IMR-90 (cell line): ENCODE data around the gene FALEC. TPM values are rescaled to one million over a fixed set of nuclear protein-coding genes. Genes with fewer than 3 reads are reported as not detected.
A peak's percentile ranks its signal among the peaks of the same experiment; 100 is the strongest.

ENCODE experiments used
- ATAC-seq: fragments of 200-7000 bp; cut with Tn5 transposase; 2 replicates; pipeline ENCODE4 v1.9.1; 2020; ENCODE audit warnings: low read depth, mild to moderate bottlenecking, moderate library complexity
- BruUV-seq: library from RNA; stranded (reverse); fragments of 400-500 nt; replicated peaks from 2 replicates; lab custom pipeline; 2021; lab: Mats Ljungman, UMichigan
- CTCF ChIA-PET: fragments of 300-600 bp; formaldehyde crosslinking; extraction: SDS; loops from one replicate; lab custom pipeline; 2021; ENCODE audit warnings: antibody characterized with exemption; lab: Yijun Ruan, JAX
- POLR2A ChIA-PET: fragments of 300-600 bp; sonication (Branson Sonifier 250); formaldehyde crosslinking; loops from one replicate; lab custom pipeline; 2022; ENCODE audit warnings: antibody characterized with exemption; ENCODE audit not compliant: unreplicated experiment; lab: Charles Lee
- DNase-seq: peaks from one replicate; pipeline ENCODE4 v3.0.0; 2013
- H2AFZ ChIP-seq: replicated peaks from 2 replicates; pipeline ENCODE3; 2013; ENCODE audit warnings: low read length, mild to moderate bottlenecking; ENCODE audit not compliant: poor library complexity
- H2AK5ac ChIP-seq: 2 replicates; pipeline ENCODE4 v1.6.1; 2013; ENCODE audit warnings: low read depth, low read length, inconsistent platforms
- H2AK9ac ChIP-seq: replicated peaks from 2 replicates; pipeline ENCODE3; 2013; ENCODE audit warnings: mild to moderate bottlenecking, low read depth, low read length, moderate library complexity; ENCODE audit not compliant: poor library complexity
- H2BK120ac ChIP-seq: 2 replicates; pipeline ENCODE4 v1.6.1; 2013; ENCODE audit warnings: low read depth, low read length, inconsistent platforms
- H2BK15ac ChIP-seq: 3 replicates; pipeline ENCODE4 v1.6.1; 2013; ENCODE audit warnings: low read depth, low read length, inconsistent platforms
- H2BK20ac ChIP-seq: 2 replicates; pipeline ENCODE4 v1.6.1; 2013; ENCODE audit warnings: low read depth, mild to moderate bottlenecking, inconsistent platforms, low read length, moderate library complexity
- H2BK5ac ChIP-seq: 2 replicates; pipeline ENCODE4 v1.6.1; 2013; ENCODE audit warnings: mild to moderate bottlenecking, low read depth, low read length, inconsistent platforms; ENCODE audit not compliant: poor library complexity, severe bottlenecking
- H3K14ac ChIP-seq: replicated peaks from 2 replicates; pipeline ENCODE4 v1.6.1; 2013; ENCODE audit warnings: low read depth, low read length, inconsistent platforms
- H3K18ac ChIP-seq: 2 replicates; pipeline ENCODE4 v1.6.1; 2013; ENCODE audit warnings: low read depth, low read length, control low read depth
- H3K23ac ChIP-seq: 2 replicates; pipeline ENCODE4 v1.6.1; 2013; ENCODE audit warnings: low read depth, low read length, inconsistent platforms
- H3K27ac ChIP-seq: 2 replicates; pipeline ENCODE4 v1.5.1; 2013; ENCODE audit warnings: mild to moderate bottlenecking, control low read depth, low read length; ENCODE audit not compliant: insufficient read depth
- H3K27me3 ChIP-seq: 2 replicates; pipeline ENCODE4 v1.6.1; 2013; ENCODE audit warnings: low read length; ENCODE audit not compliant: control insufficient read depth, insufficient read depth
- H3K36me3 ChIP-seq: 2 replicates; pipeline ENCODE4 v1.6.1; 2013; ENCODE audit warnings: low read length, mixed read lengths; ENCODE audit not compliant: control insufficient read depth, insufficient read depth
- H3K4ac ChIP-seq: 2 replicates; pipeline ENCODE4 v1.6.1; 2013; ENCODE audit warnings: low read depth, low read length, inconsistent platforms
- H3K4me1 ChIP-seq: 2 replicates; pipeline ENCODE4 v1.6.1; 2013; ENCODE audit warnings: low read length, mixed read lengths; ENCODE audit not compliant: control insufficient read depth, insufficient read depth
- H3K4me2 ChIP-seq: 2 replicates; pipeline ENCODE4 v1.6.1; 2013; ENCODE audit warnings: low read depth, mild to moderate bottlenecking, control low read depth, low read length, moderate library complexity
- H3K4me3 ChIP-seq: 2 replicates; pipeline ENCODE4 v1.5.1; 2013; ENCODE audit warnings: low read depth, mild to moderate bottlenecking, control low read depth, low read length, moderate library complexity; ENCODE audit not compliant: insufficient read depth
- H3K56ac ChIP-seq: 2 replicates; pipeline ENCODE4 v1.6.1; 2013; ENCODE audit warnings: low read length, inconsistent platforms; ENCODE audit not compliant: insufficient read depth; ENCODE audit errors: extremely low read depth
- H3K79me1 ChIP-seq, 2 experiments: 2 replicates each; pipeline ENCODE4 v1.6.1; 2013; ENCODE audit warnings: low read length in 2 of 2, inconsistent platforms in 1 of 2, low read depth in 1 of 2
- H3K9ac ChIP-seq: 2 replicates; pipeline ENCODE4 v1.6.1; 2013; ENCODE audit warnings: low read depth, low read length, control low read depth
- H3K9me1 ChIP-seq: 2 replicates; pipeline ENCODE4 v1.6.1; 2013; ENCODE audit warnings: low read length, inconsistent platforms; ENCODE audit not compliant: insufficient read depth
- H3K9me3 ChIP-seq: 2 replicates; pipeline ENCODE4 v1.6.1; 2013; ENCODE audit warnings: low read length; ENCODE audit not compliant: control insufficient read depth, insufficient read depth
- H4K20me1 ChIP-seq: 2 replicates; pipeline ENCODE4 v1.6.1; 2013; ENCODE audit warnings: low read length, inconsistent platforms; ENCODE audit not compliant: insufficient read depth
- H4K5ac ChIP-seq: 2 replicates; pipeline ENCODE4 v1.6.1; 2013; ENCODE audit warnings: mild to moderate bottlenecking, low read depth, low read length, control low read depth
- H4K8ac ChIP-seq, 2 experiments: 2 replicates each; pipeline ENCODE4 v1.6.1; 2013; ENCODE audit warnings: low read depth in 2 of 2, low read length in 2 of 2, control low read depth in 1 of 2, inconsistent platforms in 1 of 2
- H4K91ac ChIP-seq: 2 replicates; pipeline ENCODE4 v1.6.1; 2013; ENCODE audit warnings: low read depth, low read length, inconsistent platforms; ENCODE audit not compliant: insufficient read depth
- BHLHE40 ChIP-seq: fragments of 150-350 bp; IDR thresholded peaks from 2 replicates; pipeline ENCODE4 v1.6.1; 2016; ENCODE audit warnings: mild to moderate bottlenecking, low read depth, low read length
- CEBPB ChIP-seq: IDR thresholded peaks from 2 replicates; pipeline ENCODE4 v1.6.1; 2012; ENCODE audit warnings: low read depth, low read length, improper control_type of control experiment
- CHD1 ChIP-seq: IDR thresholded peaks from 2 replicates; pipeline ENCODE4 v1.6.1; 2012; ENCODE audit warnings: low read depth, low read length, improper control_type of control experiment
- CTCF ChIP-seq: conservative IDR thresholded peaks from 2 replicates; pipeline ENCODE4 v1.5.1; 2012; ENCODE audit warnings: mild to moderate bottlenecking, low read depth, low read length, improper control_type of control experiment
- ELK1 ChIP-seq: fragments of 150-350 bp; IDR thresholded peaks from 2 replicates; pipeline ENCODE4 v1.6.1; 2016; ENCODE audit warnings: low read depth, mild to moderate bottlenecking, low read length, moderate library complexity, borderline replicate concordance
- FOS ChIP-seq: fragments of 150-350 bp; IDR thresholded peaks from 2 replicates; pipeline ENCODE4 v1.6.1; 2016; ENCODE audit warnings: low read depth, low read length
- MAFK ChIP-seq: IDR thresholded peaks from 2 replicates; pipeline ENCODE4 v1.6.1; 2012; ENCODE audit warnings: low read depth, low read length, improper control_type of control experiment
- MAZ ChIP-seq: IDR thresholded peaks from 2 replicates; pipeline ENCODE4 v1.6.1; 2012; ENCODE audit warnings: low read depth, mild to moderate bottlenecking, low read length, improper control_type of control experiment, moderate library complexity, borderline replicate concordance
- MXI1 ChIP-seq: IDR thresholded peaks from 2 replicates; pipeline ENCODE4 v1.6.1; 2012; ENCODE audit warnings: low read depth, mild to moderate bottlenecking, low read length, moderate library complexity, borderline replicate concordance
- NFE2L2 ChIP-seq: fragments of 150-350 bp; IDR thresholded peaks from 2 replicates; pipeline ENCODE4 v1.6.1; 2016; ENCODE audit warnings: low read depth, mild to moderate bottlenecking, low read length
- POLR2A ChIP-seq: IDR thresholded peaks from 2 replicates; pipeline ENCODE4 v1.6.1; 2012; ENCODE audit warnings: mild to moderate bottlenecking, low read depth, low read length
- RAD21 ChIP-seq: IDR thresholded peaks from 2 replicates; pipeline ENCODE4 v1.6.1; 2012; ENCODE audit warnings: low read length, improper control_type of control experiment
- RFX5 ChIP-seq: IDR thresholded peaks from 2 replicates; pipeline ENCODE4 v1.8.0; 2012; ENCODE audit warnings: low read depth, mild to moderate bottlenecking, low read length, moderate library complexity
- SMC3 ChIP-seq: fragments of 150-350 bp; IDR thresholded peaks from 2 replicates; pipeline ENCODE4 v1.6.1; 2016; ENCODE audit warnings: low read depth, mild to moderate bottlenecking, antibody characterized with exemption, low read length, moderate library complexity
- WGBS, 2 experiments: methylation state at CpG; one replicate each; pipeline versions ENCODE4 v1.1.5 to v1.1.7; 2013; ENCODE audit warnings: missing lambda C conversion rate in 2 of 2; ENCODE audit not compliant: insufficient read length in 1 of 2; ENCODE audit errors: extremely low coverage in 2 of 2; 5-methylcytosine and 5-hydroxymethylcytosine counted together
- dilution Hi-C: fragments of 300-500 bp; cut with HindIII; formaldehyde crosslinking; loops from one replicate; pipeline ENCODE4 v1.14.3; 2018; ENCODE audit warnings: low sequenced_read_pairs; ENCODE audit not compliant: unreplicated experiment
- in situ Hi-C: fragments of 300-500 bp; cut with MboI; formaldehyde crosslinking; loops from 3 replicates; pipeline ENCODE4 v1.14.3; 2019; ENCODE audit warnings: low sequenced_read_pairs, inconsistent platforms, mixed read lengths
- intact Hi-C: fragments of 100-400 bp; cut with micrococcal nuclease; formaldehyde crosslinking; loops from 2 replicates; pipeline ENCODE4 v1.10.0; 2022
- polyA plus RNA-seq, 3 experiments: library from polyadenylated mRNA; depleted of rRNA; stranded (reverse); fragments of >200 nt; gene quantifications; 2 replicates each; pipeline ENCODE4 v1.2.3, GENCODE V29; 2012; ENCODE audit warnings: low replicate concordance in 1 of 3
- total RNA-seq: library from RNA; depleted of rRNA; stranded (reverse); fragments of >200 nt; gene quantifications from 2 replicates; pipeline ENCODE4 v1.2.3, GENCODE V29; 2012

FALEC gene
- total and polyA plus RNA-seq, 2 of the 4 experiments (the other 2 are of a cell fraction) = not detected

- H4K91ac ChIP-seq = peak overlapping the region; percentile 50
- peaks cover 30% of the 10 kb centered on the region for H3K4me1 ChIP-seq
- in situ Hi-C loops = no loop called here
- TF ChIP-seq CEBPB (peak; percentile 44; the same call in 1 of the 2 replicates), BHLHE40 (0 out of 2 replicates have a peak, but pooled peaks have one; percentile 9), RAD21 (no peak), NFE2L2 (no peak), CHD1 (no peak), MAFK (no peak), CTCF (no peak), MAZ (no peak), FOS (no peak), MXI1 (no peak), ELK1 (no peak), POLR2A (no peak), SMC3 (no peak), RFX5 (no peak)
Observed at GRCh38 chr1:150535511-150536287, 20.1 kb downstream of the FALEC start.

More at GRCh38 chr1:150535511-150536287, 20.1 kb downstream of the FALEC start:
- H2BK120ac ChIP-seq = peak overlapping the region; percentile 54
- peak overlapping the region; percentile 38 for H3K27ac ChIP-seq
- H3K23ac ChIP-seq = peak overlapping the region; percentile 13; the same call in 1 of the 2 replicates
- peak overlapping the region; percentile 8 for H3K14ac ChIP-seq
- H2BK15ac ChIP-seq = peak overlapping the region; percentile 96; the same call in 1 of the 3 replicates
- no peaks in the 10 kb centered on the region for H3K9me3 ChIP-seq
- peak overlapping the region; percentile 71 for H2AFZ ChIP-seq
- H3K4ac ChIP-seq = peak overlapping the region; percentile 79
- peak overlapping the region; percentile 13; the same call in 1 of the 2 replicates for H3K18ac ChIP-seq
- H2BK20ac ChIP-seq = peak overlapping the region; percentile 20
- H2BK5ac ChIP-seq = peak overlapping the region; percentile 96
- no peaks in the 10 kb centered on the region for H3K36me3 ChIP-seq
- peak overlapping the region; percentile 7 for H2AK9ac ChIP-seq
- peak overlapping the region; percentile 27; the same call in 1 of the 2 replicates for H3K56ac ChIP-seq
- peak overlapping the region; percentile 96; the same call in 1 of the 2 replicates for H2AK5ac ChIP-seq
- no TSS peak for BruUV-seq
- H3K9me1 ChIP-seq = peaks cover 23% of the 10 kb centered on the region
- POLR2A ChIA-PET = interaction anchor here (1.0 kb wide), 1 partner anchor 11 kb away, joined by 7 read pairs; no protein-coding TSS in a partner anchor
- no peaks in the 10 kb centered on the region for H3K27me3 ChIP-seq
- 0 out of 4 replicates have a peak, but pooled peaks cover 0 to 4% of the 10 kb centered on the region in 2 experiments for H3K79me1 ChIP-seq
- no peak overlapping the region for H4K5ac ChIP-seq
- no peaks in the 10 kb centered on the region for H4K20me1 ChIP-seq
- peak overlapping the region; percentile 1 to 96; a peak in 2 of 4 replicates for H4K8ac ChIP-seq
- H3K9ac ChIP-seq = no peak overlapping the region
- no peak overlapping the region for H3K4me3 ChIP-seq
- H3K4me2 ChIP-seq = no peak overlapping the region
- dilution Hi-C loops = no loop called here
- intact Hi-C loops = loop anchor here (10.0 kb wide), 1 partner anchor 171 kb away; the partner anchor contains the start of gene RPRD2
- DNase-seq (peak; percentile 60), ATAC-seq (peak; percentile 33)
- CTCF ChIA-PET = interaction anchor here (2.7 kb wide), 1 partner anchor 19 kb away, joined by 13 read pairs; the partner anchor contains the start of gene FALEC
- WGBS, 2 experiments = 54% methylated on average over 3 of the region's 14 CpGs; no CpG with 5 or more reads in 1 of the 2 experiments
